Heart left ventricle (tissue), 13 donors: ENCODE data around the gene AGO3.

Experiments used
- CTCF ChIP-seq, 12 donors: fragments of 200-600 bp; sonication (generic) in 4 of 12; IDR thresholded peaks; one replicate each; pipeline versions ENCODE4 v1.5.0 to v1.8.0; 2018 to 2022; ENCODE audit warnings: antibody characterized with exemption in 12 of 12, mild to moderate bottlenecking in 5 of 12
- POLR2A ChIP-seq, 2 donors: fragments of 450-650 bp; IDR thresholded peaks; one replicate each; pipeline ENCODE4 v1.6.1; 2017; ENCODE audit warnings: antibody characterized with exemption in 2 of 2, mild to moderate bottlenecking in 2 of 2, moderate library complexity in 2 of 2
- donor health status: ischemic (EF 13 %, LVEDD 7.1; RV severe dilation, severe dysfunction).
- donor health status: DM: no; HTN: yes; CAD: no.
- donor health status: DM: no; HTN: no; CAD: no.
- donor health status: ischemic (EF 25% LVEDD 6.9; RV normal size, moderate dysfunction).
- donor health status: ischemic (EF 25% LVEDD 5.7; RV mildly dilated, moderate dysfunction).
- donor health status: ischemic (EF 35%, LVEDD 5.7; RV mildly dilated, moderate dysfunction).
- donor health status: nonischemic (EF 11% LVEDD 7.7; RV severe dilation, severe dysfunction).
- donor health status: DM: yes; HTN: yes; CAD: no.
- donor health status: PGD.
- donor health status: ischemic (EF 29% LVEDD 5.4; RV normal size, mild dysfunction).
- donor health status: nonischemic (EF 23%, LVEDD 6.1; RV moderate dilation, normal function).

GRCh38 chr1:36053978-36054377 is 123.1 kb downstream of the AGO3 start:
- TF ChIP-seq POLR2A (IDR thresholded peaks at IDR 0.05) (no peak), CTCF (IDR thresholded peaks at IDR 0.05) (no peak)
